K562 (cell line): Measurements from ENCODE around the gene CDSN. TPM values are rescaled to one million over a fixed set of nuclear protein-coding genes. Genes with fewer than 3 reads are reported as not detected.

ENCODE experiments used
- CEBPB ChIP-seq: fragments of 450-650 bp; IDR thresholded peaks from 2 replicates; pipeline ENCODE4 v1.6.1; 2016; ENCODE audit warnings: missing genetic modification characterization, missing compliant biosample characterization
- EP400 ChIP-seq: fragments of 450-650 bp; IDR thresholded peaks from 2 replicates; pipeline ENCODE4 v1.6.1; 2017; ENCODE audit warnings: antibody characterized with exemption, mild to moderate bottlenecking, moderate library complexity
- HMBOX1 ChIP-seq: sonication (generic); IDR thresholded peaks from 2 replicates; pipeline ENCODE4 v1.6.1; 2016
- NFATC3 ChIP-seq: fragments of 450-650 bp; IDR thresholded peaks from 2 replicates; pipeline ENCODE4 v1.6.1; 2017; ENCODE audit warnings: mild to moderate bottlenecking
- RAD21 ChIP-seq, 2 experiments: fragments of 250-450 bp in 1 of 2; fragments of 450-650 bp in 1 of 2; sonication (Bioruptor Pico) in 1 of 2; formaldehyde crosslinking in 1 of 2; IDR thresholded peaks in 1 of 2; conservative IDR thresholded peaks in 1 of 2; 2 replicates each; pipeline versions ENCODE4 v1.4.0 to v1.8.0; 2020 to 2022; ENCODE audit warnings: mild to moderate bottlenecking in 2 of 2, moderate library complexity in 1 of 2
- SAFB ChIP-seq: fragments of 200-400 bp; formaldehyde crosslinking; IDR thresholded peaks from 2 replicates; pipeline ENCODE4 v1.6.1; 2017; ENCODE audit warnings: low read depth, low read length, borderline replicate concordance
- SNIP1 ChIP-seq: fragments of 450-650 bp; IDR thresholded peaks from 2 replicates; pipeline ENCODE4 v1.7.1; 2017; ENCODE audit warnings: low read depth, mild to moderate bottlenecking
- ZNF212 ChIP-seq: fragments of 450-650 bp; formaldehyde crosslinking; IDR thresholded peaks from 2 replicates; pipeline ENCODE4 v1.4.0; 2020; ENCODE audit warnings: mild to moderate bottlenecking
- polyA plus RNA-seq, 8 experiments: library from polyadenylated mRNA; depleted of rRNA in 4 of 8; stranded (reverse) in 5 of 8; unstranded in 3 of 8; fragments of >200 nt; fragmentation: Nextera tagmentation in 2 of 8; fragmentation: Illumina TruSeq in 1 of 8; extraction: Ambion mirVana in 2 of 8; extraction: Trizol in 1 of 8; gene quantifications; 2 replicates each; pipeline versions ENCODE4 v1.2.1 to v1.2.3, GENCODE V29; 2011 to 2014; ENCODE audit warnings: inconsistent platforms in 1 of 8, missing spikeins in 1 of 8
- total RNA-seq, 7 experiments: library from RNA; depleted of rRNA in 6 of 7; stranded (reverse); fragments of >200 nt in 6 of 7; fragmentation: Illumina TruSeq in 2 of 7; extraction: Trizol in 2 of 7; gene quantifications; 2 replicates each; pipeline versions ENCODE4 v1.2.1 to v1.2.3, GENCODE V29; 2011 to 2021; ENCODE audit warnings: low replicate concordance in 1 of 7
- TF ChIP-seq, protein P1 (sequence below): fragments of 450-650 bp; conservative IDR thresholded peaks from 2 replicates; pipeline ENCODE4 v1.6.1; 2016; ENCODE audit warnings: missing genetic modification characterization, low read depth, mild to moderate bottlenecking, missing compliant biosample characterization, moderate library complexity
- TF ChIP-seq, protein P2 (sequence below), 3 experiments: IDR thresholded peaks in 2 of 3; conservative IDR thresholded peaks in 1 of 3; 2 replicates each; pipeline ENCODE4 v1.5.1; 2011 to 2012; ENCODE audit warnings: low read length in 3 of 3, mild to moderate bottlenecking in 3 of 3, control low read depth in 2 of 3, improper control_type of control experiment in 1 of 3, inconsistent platforms in 1 of 3, low read depth in 1 of 3, mixed read lengths in 1 of 3, moderate library complexity in 1 of 3; ENCODE audit not compliant: insufficient read depth in 2 of 3
- TF ChIP-seq, protein P3 (sequence below): IDR thresholded peaks from 2 replicates; pipeline ENCODE4 v1.6.1; 2011; ENCODE audit warnings: borderline replicate concordance, low read depth, mild to moderate bottlenecking, moderate library complexity, low read length; ENCODE audit not compliant: insufficient read depth, poor library complexity, severe bottlenecking

CDSN gene
- total and polyA plus RNA-seq, 9 of the 15 experiments (the other 6 are each of a cell fraction or from before 2014, with no cell fraction given), result not detected

DNA sequence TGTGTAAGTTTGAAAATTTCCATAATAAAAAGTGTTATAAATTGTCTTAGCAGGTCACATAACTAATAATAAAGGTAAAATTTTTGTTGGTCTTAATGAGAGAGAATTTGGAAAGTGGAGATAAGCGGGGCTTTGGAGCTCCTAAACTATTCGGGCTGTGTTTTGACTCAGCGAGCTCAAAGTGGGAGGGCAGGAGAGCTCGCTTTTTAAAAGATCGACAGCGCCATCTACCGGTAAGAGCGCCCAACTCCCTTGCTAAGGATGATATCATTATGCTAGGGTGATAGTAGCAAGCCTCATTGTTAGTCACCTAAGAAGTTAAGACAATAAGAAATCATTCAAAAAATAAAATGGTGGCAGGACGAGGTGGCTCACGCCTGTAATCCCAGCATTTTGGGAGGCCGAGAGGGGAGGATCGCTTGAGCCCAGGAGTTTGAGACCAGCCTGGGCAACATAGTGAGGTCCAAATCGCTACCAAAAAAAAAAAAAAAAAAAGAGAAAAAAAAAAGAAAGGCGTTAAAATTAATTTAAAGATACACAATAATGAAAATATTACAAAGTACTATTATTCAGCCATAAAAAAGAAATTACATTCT lies 32.7 kb downstream of the CDSN start (continued):
- TF ChIP-seq, protein P1, sequence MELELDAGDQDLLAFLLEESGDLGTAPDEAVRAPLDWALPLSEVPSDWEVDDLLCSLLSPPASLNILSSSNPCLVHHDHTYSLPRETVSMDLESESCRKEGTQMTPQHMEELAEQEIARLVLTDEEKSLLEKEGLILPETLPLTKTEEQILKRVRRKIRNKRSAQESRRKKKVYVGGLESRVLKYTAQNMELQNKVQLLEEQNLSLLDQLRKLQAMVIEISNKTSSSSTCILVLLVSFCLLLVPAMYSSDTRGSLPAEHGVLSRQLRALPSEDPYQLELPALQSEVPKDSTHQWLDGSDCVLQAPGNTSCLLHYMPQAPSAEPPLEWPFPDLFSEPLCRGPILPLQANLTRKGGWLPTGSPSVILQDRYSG, result no peak
- TF ChIP-seq, protein P2, sequence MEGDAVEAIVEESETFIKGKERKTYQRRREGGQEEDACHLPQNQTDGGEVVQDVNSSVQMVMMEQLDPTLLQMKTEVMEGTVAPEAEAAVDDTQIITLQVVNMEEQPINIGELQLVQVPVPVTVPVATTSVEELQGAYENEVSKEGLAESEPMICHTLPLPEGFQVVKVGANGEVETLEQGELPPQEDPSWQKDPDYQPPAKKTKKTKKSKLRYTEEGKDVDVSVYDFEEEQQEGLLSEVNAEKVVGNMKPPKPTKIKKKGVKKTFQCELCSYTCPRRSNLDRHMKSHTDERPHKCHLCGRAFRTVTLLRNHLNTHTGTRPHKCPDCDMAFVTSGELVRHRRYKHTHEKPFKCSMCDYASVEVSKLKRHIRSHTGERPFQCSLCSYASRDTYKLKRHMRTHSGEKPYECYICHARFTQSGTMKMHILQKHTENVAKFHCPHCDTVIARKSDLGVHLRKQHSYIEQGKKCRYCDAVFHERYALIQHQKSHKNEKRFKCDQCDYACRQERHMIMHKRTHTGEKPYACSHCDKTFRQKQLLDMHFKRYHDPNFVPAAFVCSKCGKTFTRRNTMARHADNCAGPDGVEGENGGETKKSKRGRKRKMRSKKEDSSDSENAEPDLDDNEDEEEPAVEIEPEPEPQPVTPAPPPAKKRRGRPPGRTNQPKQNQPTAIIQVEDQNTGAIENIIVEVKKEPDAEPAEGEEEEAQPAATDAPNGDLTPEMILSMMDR (IDR thresholded peaks at IDR 0.05 in 2 of 3, conservative IDR thresholded peaks at IDR 0.05 in 1 of 3; ENCODE audit: insufficient read depth in 2 of 3, low read depth in 1 of 3, low read length in 3 of 3), result peak; percentile 80 to 93 (median 90)
- no peak for TF ChIP-seq CEBPB (tag)
- 0 out of 2 replicates have a peak, but pooled peaks have one; percentile 35 for TF ChIP-seq HMBOX1
- TF ChIP-seq NFATC3, result peak; percentile 85
- TF ChIP-seq ZNF212 (CRISPR knock-in tag), result no peak
- TF ChIP-seq, protein P3, sequence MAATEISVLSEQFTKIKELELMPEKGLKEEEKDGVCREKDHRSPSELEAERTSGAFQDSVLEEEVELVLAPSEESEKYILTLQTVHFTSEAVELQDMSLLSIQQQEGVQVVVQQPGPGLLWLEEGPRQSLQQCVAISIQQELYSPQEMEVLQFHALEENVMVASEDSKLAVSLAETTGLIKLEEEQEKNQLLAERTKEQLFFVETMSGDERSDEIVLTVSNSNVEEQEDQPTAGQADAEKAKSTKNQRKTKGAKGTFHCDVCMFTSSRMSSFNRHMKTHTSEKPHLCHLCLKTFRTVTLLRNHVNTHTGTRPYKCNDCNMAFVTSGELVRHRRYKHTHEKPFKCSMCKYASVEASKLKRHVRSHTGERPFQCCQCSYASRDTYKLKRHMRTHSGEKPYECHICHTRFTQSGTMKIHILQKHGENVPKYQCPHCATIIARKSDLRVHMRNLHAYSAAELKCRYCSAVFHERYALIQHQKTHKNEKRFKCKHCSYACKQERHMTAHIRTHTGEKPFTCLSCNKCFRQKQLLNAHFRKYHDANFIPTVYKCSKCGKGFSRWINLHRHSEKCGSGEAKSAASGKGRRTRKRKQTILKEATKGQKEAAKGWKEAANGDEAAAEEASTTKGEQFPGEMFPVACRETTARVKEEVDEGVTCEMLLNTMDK, result no peak
- TF ChIP-seq RAD21 (CRISPR knock-in tag; conservative IDR thresholded peaks at IDR 0.05 in 1 of 2, IDR thresholded peaks at IDR 0.05 in 1 of 2), result peak; percentile 83 to 88
- peak; percentile 63; the same call in 1 of the 2 replicates for TF ChIP-seq SNIP1
- TF ChIP-seq EP400, result 0 out of 2 replicates have a peak, but pooled peaks have one; percentile 2
- TF ChIP-seq SAFB, result no peak
- TF ChIP-seq, all 486 proteins: peak for 25
